GM12878 (cell line): ENCODE measurements around the gene OR2Y1.

Experiments used
- EZH2 ChIP-seq: IDR thresholded peaks from 2 replicates; pipeline ENCODE4 v1.6.1; 2012; ENCODE audit warnings: low read depth, mild to moderate bottlenecking, control low read depth, inconsistent platforms, low read length, borderline replicate concordance; ENCODE audit not compliant: control insufficient read depth
- MYC ChIP-seq: IDR thresholded peaks from 2 replicates; pipeline ENCODE4 v1.6.1; 2011; ENCODE audit warnings: mild to moderate bottlenecking, low read length, moderate library complexity, inconsistent platforms; ENCODE audit not compliant: insufficient read depth, insufficient replicate concordance, insufficient read length, severe bottlenecking
- NR2C2 ChIP-seq: IDR thresholded peaks from 2 replicates; pipeline ENCODE4 v1.6.1; 2011; ENCODE audit warnings: borderline replicate concordance, low read depth; ENCODE audit not compliant: control insufficient read depth, insufficient read length
- PBX3 ChIP-seq: IDR thresholded peaks from 2 replicates; pipeline ENCODE4 v1.6.1; 2011; ENCODE audit warnings: mild to moderate bottlenecking, low read depth, low read length, moderate library complexity; ENCODE audit not compliant: insufficient replicate concordance
- TAF1 ChIP-seq: IDR thresholded peaks from 2 replicates; pipeline ENCODE4 v1.6.1; 2011; ENCODE audit warnings: mild to moderate bottlenecking, low read depth, low read length, borderline replicate concordance
- TF ChIP-seq, protein P1 (sequence below): IDR thresholded peaks from 2 replicates; pipeline ENCODE4 v1.6.1; 2012; ENCODE audit warnings: low read depth, low read length, improper control_type of control experiment
- TF ChIP-seq, protein P2 (sequence below), 3 experiments: IDR thresholded peaks in 2 of 3; conservative IDR thresholded peaks in 1 of 3; 2 replicates each; pipeline ENCODE4 v1.5.1; 2011; ENCODE audit warnings: low read depth in 3 of 3, low read length in 3 of 3, mild to moderate bottlenecking in 3 of 3, control low read depth in 2 of 3, moderate library complexity in 2 of 3, inconsistent platforms in 1 of 3, mixed read lengths in 1 of 3; ENCODE audit not compliant: control insufficient read depth in 2 of 3, insufficient read depth in 1 of 3; ENCODE audit errors: extremely low read depth in 1 of 3
- TF ChIP-seq, protein P3 (sequence below): IDR thresholded peaks from 2 replicates; pipeline ENCODE4 v1.6.1; 2012; ENCODE audit warnings: low read depth, low read length, improper control_type of control experiment

DNA sequence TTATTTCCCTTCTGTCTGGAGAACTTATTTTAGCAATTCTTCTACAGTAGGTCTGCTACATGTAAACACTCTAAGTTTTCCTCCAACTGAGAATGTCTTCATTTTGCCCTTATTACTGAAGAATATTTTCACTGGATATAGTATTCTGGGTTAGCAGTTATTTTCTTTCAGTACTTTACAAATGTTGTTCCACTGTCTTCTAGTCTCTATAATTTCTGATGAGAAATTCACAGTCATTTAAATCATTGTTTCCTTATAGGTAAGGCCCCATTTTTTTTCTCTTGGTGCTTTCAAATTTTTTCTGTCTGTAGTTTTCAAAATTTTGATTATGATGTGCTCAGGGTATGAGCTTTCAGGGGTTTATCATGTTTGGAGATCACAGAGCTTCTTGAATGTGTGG is 32.0 kb upstream of the OR2Y1 start:
- TF ChIP-seq EZH2 (no peak), NR2C2 (no peak), MYC (no peak), PBX3 (no peak), TAF1 (no peak)
- TF ChIP-seq, protein P1, sequence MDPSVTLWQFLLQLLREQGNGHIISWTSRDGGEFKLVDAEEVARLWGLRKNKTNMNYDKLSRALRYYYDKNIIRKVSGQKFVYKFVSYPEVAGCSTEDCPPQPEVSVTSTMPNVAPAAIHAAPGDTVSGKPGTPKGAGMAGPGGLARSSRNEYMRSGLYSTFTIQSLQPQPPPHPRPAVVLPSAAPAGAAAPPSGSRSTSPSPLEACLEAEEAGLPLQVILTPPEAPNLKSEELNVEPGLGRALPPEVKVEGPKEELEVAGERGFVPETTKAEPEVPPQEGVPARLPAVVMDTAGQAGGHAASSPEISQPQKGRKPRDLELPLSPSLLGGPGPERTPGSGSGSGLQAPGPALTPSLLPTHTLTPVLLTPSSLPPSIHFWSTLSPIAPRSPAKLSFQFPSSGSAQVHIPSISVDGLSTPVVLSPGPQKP: no peak
- TF ChIP-seq, protein P2, sequence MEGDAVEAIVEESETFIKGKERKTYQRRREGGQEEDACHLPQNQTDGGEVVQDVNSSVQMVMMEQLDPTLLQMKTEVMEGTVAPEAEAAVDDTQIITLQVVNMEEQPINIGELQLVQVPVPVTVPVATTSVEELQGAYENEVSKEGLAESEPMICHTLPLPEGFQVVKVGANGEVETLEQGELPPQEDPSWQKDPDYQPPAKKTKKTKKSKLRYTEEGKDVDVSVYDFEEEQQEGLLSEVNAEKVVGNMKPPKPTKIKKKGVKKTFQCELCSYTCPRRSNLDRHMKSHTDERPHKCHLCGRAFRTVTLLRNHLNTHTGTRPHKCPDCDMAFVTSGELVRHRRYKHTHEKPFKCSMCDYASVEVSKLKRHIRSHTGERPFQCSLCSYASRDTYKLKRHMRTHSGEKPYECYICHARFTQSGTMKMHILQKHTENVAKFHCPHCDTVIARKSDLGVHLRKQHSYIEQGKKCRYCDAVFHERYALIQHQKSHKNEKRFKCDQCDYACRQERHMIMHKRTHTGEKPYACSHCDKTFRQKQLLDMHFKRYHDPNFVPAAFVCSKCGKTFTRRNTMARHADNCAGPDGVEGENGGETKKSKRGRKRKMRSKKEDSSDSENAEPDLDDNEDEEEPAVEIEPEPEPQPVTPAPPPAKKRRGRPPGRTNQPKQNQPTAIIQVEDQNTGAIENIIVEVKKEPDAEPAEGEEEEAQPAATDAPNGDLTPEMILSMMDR (IDR thresholded peaks at IDR 0.05 in 2 of 3, conservative IDR thresholded peaks at IDR 0.05 in 1 of 3; ENCODE audit: control insufficient read depth in 2 of 3, extremely low read depth in 1 of 3, insufficient read depth in 1 of 3, low read depth in 3 of 3, low read length in 3 of 3): no peak
- TF ChIP-seq, protein P3, sequence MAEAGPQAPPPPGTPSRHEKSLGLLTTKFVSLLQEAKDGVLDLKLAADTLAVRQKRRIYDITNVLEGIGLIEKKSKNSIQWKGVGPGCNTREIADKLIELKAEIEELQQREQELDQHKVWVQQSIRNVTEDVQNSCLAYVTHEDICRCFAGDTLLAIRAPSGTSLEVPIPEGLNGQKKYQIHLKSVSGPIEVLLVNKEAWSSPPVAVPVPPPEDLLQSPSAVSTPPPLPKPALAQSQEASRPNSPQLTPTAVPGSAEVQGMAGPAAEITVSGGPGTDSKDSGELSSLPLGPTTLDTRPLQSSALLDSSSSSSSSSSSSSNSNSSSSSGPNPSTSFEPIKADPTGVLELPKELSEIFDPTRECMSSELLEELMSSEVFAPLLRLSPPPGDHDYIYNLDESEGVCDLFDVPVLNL: no peak
